HG03066 (cell line): ENCODE data around the gene PLAC1.

Source experiments
- ATAC-seq: cut with Tn5 transposase; IDR thresholded peaks from one replicate; pipeline ENCODE4 v1.9.1; 2021; ENCODE audit warnings: low read depth; ENCODE audit not compliant: unreplicated experiment

PLAC1 gene

GRCh38 chrX:134671294-134671693 is 13.0 kb upstream of the PLAC1 start:
- ATAC-seq: no peak

- no peak for ATAC-seq
These were observed 12.1 kb upstream of the PLAC1 start for GRCh38 chrX:134670134-134670924.

- no peak for ATAC-seq
These were observed 11.3 kb upstream of the PLAC1 start for GRCh38 chrX:134669378-134670098.

GRCh38 chrX:134664202-134664601 is 5.9 kb upstream of the PLAC1 start:
- ATAC-seq: no peak

GRCh38 chrX:134661295-134661694 is 3.0 kb upstream of the PLAC1 start:
- no peak for ATAC-seq

GRCh38 chrX:134660627-134661026 is 2.4 kb upstream of the PLAC1 start:
- no peak for ATAC-seq

GRCh38 chrX:134659761-134660160 is 1.5 kb upstream of the PLAC1 start:
- ATAC-seq: no peak

GRCh38 chrX:134658760-134659023 is 421 bp upstream of the PLAC1 start:
- no peak for ATAC-seq

- no peak for ATAC-seq
These were observed 3.8 kb downstream of the PLAC1 start for GRCh38 chrX:134654398-134655012.

- ATAC-seq: no peak
These were observed 4.4 kb downstream of the PLAC1 start for GRCh38 chrX:134653835-134654234.

GRCh38 chrX:134650701-134651100 is 7.6 kb downstream of the PLAC1 start:
- ATAC-seq: no peak

GRCh38 chrX:134649770-134650169 is 8.5 kb downstream of the PLAC1 start:
- no peak for ATAC-seq

GRCh38 chrX:134647477-134647877 is 10.8 kb downstream of the PLAC1 start:
- no peak for ATAC-seq

- ATAC-seq: no peak
These were observed 11.6 kb downstream of the PLAC1 start for GRCh38 chrX:134646691-134647090.

- no peak for ATAC-seq
These were observed 12.2 kb downstream of the PLAC1 start for GRCh38 chrX:134645936-134646543.

- no peak for ATAC-seq
These were observed 15.9 kb downstream of the PLAC1 start for GRCh38 chrX:134642386-134642785.

- no peak for ATAC-seq
These were observed 16.9 kb downstream of the PLAC1 start for GRCh38 chrX:134641346-134641745.

- no peak for ATAC-seq
These were observed 17.4 kb downstream of the PLAC1 start for GRCh38 chrX:134640914-134641313.

- ATAC-seq: no peak
These were observed 21.4 kb downstream of the PLAC1 start for GRCh38 chrX:134636851-134637250.

- ATAC-seq: no peak
These were observed 23.6 kb downstream of the PLAC1 start for GRCh38 chrX:134634691-134635090.

- no peak for ATAC-seq
These were observed 24.4 kb downstream of the PLAC1 start for GRCh38 chrX:134633832-134634231.
